Measurements from ENCODE around the gene TRIM2. TPM values are rescaled to one million over a fixed set of nuclear protein-coding genes. Genes with fewer than 3 reads are reported as not detected.

TRIM2 gene
- total and polyA plus RNA-seq, 2 experiments from 2014 or later, result 22.0 to 61.5 TPM

GRCh38 chr4:153383131-153383530 is 178.9 kb downstream of the TRIM2 start:
- H3K27ac ChIP-seq (ENCODE audit: low read depth), result peak overlapping the region; percentile 58
- TF ChIP-seq CREB1 (CRISPR knock-in tag; IDR thresholded peaks at IDR 0.05; ENCODE audit: low read depth) (no peak), POLR2AphosphoS5 (IDR thresholded peaks at IDR 0.05; ENCODE audit: low read depth) (no peak), ZNF114 (CRISPR knock-in tag; IDR thresholded peaks at IDR 0.05) (no peak)
- no peaks in the 10 kb centered on the region for H3K79me2 ChIP-seq (replicated peaks; ENCODE audit: insufficient read depth)
- H3K9me2 ChIP-seq (ENCODE audit: insufficient read depth), result no peaks in the 10 kb centered on the region
- no peaks in the 10 kb centered on the region for H3K27me3 Mint-ChIP-seq (ENCODE audit: insufficient read depth, low read depth, poor library complexity)
- no peak overlapping the region for H3K4me2 ChIP-seq
- no peak overlapping the region for H2AFZ ChIP-seq
- no peaks in the 10 kb centered on the region for H3F3A ChIP-seq (replicated peaks; ENCODE audit: low read depth)
- H3K4me3 Mint-ChIP-seq, result no peak overlapping the region
- H3K4me3 ChIP-seq, result no peak overlapping the region
- H3K4me1 ChIP-seq (ENCODE audit: insufficient read depth), result no peaks in the 10 kb centered on the region
- H3K27ac Mint-ChIP-seq, result peak overlapping the region; percentile 30; the same call in 1 of the 2 replicates
- no peak for ATAC-seq
- peaks cover 11% of the 10 kb centered on the region; the same call in 1 of the 3 replicates for H3K36me3 Mint-ChIP-seq (ENCODE audit: low read depth)
- no peaks in the 10 kb centered on the region for H3K27me3 ChIP-seq (ENCODE audit: insufficient read depth)
- H3K9me3 Mint-ChIP-seq, result no peaks in the 10 kb centered on the region
- no peak for DNase-seq (ENCODE audit: low spot score)
- peaks cover 6% of the 10 kb centered on the region for H3K4me1 Mint-ChIP-seq
- H3K36me3 ChIP-seq (ENCODE audit: insufficient read depth), result no peaks in the 10 kb centered on the region
- H4K20me1 ChIP-seq (replicated peaks; ENCODE audit: insufficient read depth), result no peaks in the 10 kb centered on the region

GRCh38 chr4:153384160-153384559 is 179.9 kb downstream of the TRIM2 start:
- H3K79me2 ChIP-seq (replicated peaks; ENCODE audit: insufficient read depth), result no peaks in the 10 kb centered on the region
- no peaks in the 10 kb centered on the region for H3K9me3 Mint-ChIP-seq
- ATAC-seq, result no peak
- no peaks in the 10 kb centered on the region for H3K27me3 Mint-ChIP-seq (ENCODE audit: insufficient read depth, low read depth, poor library complexity)
- no peaks in the 10 kb centered on the region for H3K27me3 ChIP-seq (ENCODE audit: insufficient read depth)
- no peak overlapping the region for H3K27ac Mint-ChIP-seq
- H3K27ac ChIP-seq (ENCODE audit: low read depth), result no peak overlapping the region
- no peak overlapping the region for H3K4me2 ChIP-seq
- H3K9me2 ChIP-seq (ENCODE audit: insufficient read depth), result no peaks in the 10 kb centered on the region
- TF ChIP-seq NANOG (IDR thresholded peaks at IDR 0.05; ENCODE audit: borderline replicate concordance) (no peak), CTCF (conservative IDR thresholded peaks at IDR 0.05; ENCODE audit: low read depth in 2 of 2) (no peak), REST (IDR thresholded peaks at IDR 0.05; ENCODE audit: unreplicated experiment) (no peak), EZH2 (IDR thresholded peaks at IDR 0.05; ENCODE audit: low read depth, unreplicated experiment) (no peak), EZH2phosphoT487 (IDR thresholded peaks at IDR 0.05; ENCODE audit: unreplicated experiment) (no peak), STAT1 (IDR thresholded peaks at IDR 0.05; ENCODE audit: unreplicated experiment) (no peak)
- H4K20me1 ChIP-seq (replicated peaks; ENCODE audit: insufficient read depth), result no peaks in the 10 kb centered on the region
- H3F3A ChIP-seq (replicated peaks; ENCODE audit: low read depth), result no peaks in the 10 kb centered on the region
- H3K36me3 Mint-ChIP-seq (ENCODE audit: low read depth), result peaks cover 11% of the 10 kb centered on the region; the same call in 1 of the 3 replicates
- H3K4me1 ChIP-seq (ENCODE audit: insufficient read depth), result no peaks in the 10 kb centered on the region
- H3K4me3 Mint-ChIP-seq, result no peak overlapping the region
- H3K4me1 Mint-ChIP-seq, result peaks cover 6% of the 10 kb centered on the region
- H2AFZ ChIP-seq, result no peak overlapping the region
- H3K36me3 ChIP-seq (ENCODE audit: insufficient read depth), result no peaks in the 10 kb centered on the region
- no peak for DNase-seq (ENCODE audit: low spot score)
- no peak overlapping the region for H3K4me3 ChIP-seq
